ENCODE results near the gene LY86.
"Not testable (repeated sequence)": the region's sequence is repeated elsewhere in the genome, so short reads cannot be mapped to it uniquely, and the experiment has no call there.

DNA sequence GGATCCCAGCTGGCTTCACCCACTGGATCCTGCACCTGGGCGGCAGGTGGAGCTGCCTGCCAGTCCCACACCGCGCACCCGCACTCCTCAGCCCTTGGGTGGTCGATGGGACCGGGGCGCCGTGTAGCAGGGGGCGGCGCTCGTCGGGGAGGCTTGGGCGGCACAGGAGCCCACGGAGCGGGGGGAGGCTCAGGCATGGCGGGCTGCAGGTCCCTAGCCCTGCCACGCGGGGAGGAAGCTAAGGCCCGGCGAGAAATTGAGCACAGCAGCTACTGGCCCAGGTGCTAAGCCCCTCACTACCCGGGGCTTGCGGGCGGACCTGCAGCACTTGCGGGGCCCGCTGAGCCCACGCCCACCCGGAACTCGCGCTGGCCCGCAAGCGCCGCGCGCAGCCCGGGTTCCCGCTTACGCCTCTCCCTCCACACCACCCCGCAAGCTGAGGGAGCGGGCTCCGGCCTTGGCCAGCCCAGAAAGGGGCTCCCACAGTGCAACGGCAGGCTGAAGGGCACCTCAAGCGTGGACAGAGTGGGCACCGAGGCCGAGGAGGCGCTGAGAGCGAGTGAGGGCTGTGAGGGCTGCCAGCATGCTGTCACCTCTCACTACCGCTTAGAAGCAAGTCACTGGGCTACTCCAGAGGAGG, 18.0 kb downstream of the LY86 start:
- TF ChIP-seq CTCF, POLR2A (IDR thresholded peaks at IDR 0.05): not testable (repeated sequence)
